ENCODE data around the gene MIOS.
"Not testable (repeated sequence)": the region's sequence is repeated elsewhere in the genome, so short reads cannot be mapped to it uniquely, and the experiment has no call there.

The MIOS gene

DNA sequence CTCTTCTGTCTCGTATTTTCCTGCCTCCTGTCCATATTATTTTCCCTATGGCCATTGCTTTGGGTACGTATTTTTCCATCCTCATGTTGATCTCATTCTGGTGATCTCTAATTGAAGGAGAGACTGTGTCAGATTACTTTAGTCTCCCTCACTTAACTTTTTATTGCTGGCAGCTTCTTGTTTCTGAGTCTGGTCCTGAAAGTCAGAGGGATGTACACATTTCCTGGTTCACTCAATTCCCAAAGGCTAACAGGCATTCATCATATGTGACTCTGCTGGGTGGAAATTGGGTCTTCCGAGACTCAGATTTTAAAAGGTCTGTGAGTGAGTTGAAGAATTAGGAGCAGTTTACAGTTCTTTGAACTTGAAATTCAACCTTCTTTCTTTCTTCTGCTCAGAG lies 84.8 kb downstream of the MIOS start:
- no peak for DNase-seq

GRCh38 chr7:7652798-7653540 lies 86.3 kb downstream of the MIOS start:
- DNase-seq = no peak

DNA sequence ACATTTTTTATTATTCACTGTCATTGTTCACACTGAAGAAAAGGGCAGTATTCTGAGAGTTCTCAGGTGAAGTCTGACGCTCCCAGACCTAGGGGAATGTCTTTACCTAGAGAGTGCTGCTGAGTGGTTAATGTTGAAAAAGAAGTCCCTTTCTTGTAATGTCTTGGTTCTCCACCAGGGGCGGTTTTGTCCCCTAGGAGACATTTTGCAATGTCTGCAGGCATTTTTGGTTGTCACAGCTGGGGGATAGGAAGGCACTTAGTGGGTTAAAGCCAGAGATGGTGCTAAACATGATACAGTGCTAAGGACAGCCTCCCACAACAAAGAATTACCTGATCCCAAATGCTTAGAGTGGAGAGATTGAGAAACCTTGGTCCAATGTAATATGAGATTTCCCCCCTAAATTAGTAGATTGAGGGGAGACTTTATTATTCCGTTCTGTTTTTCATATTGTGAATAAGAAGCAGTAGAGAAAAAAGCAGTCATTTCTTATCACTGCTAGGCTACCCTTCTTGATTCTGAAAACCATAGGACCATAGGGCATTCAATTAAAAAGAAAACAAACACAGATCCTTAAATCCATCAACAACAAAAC lies 87.0 kb downstream of the MIOS start:
- DNase-seq = peak; percentile 50

- no peak for DNase-seq
Measured at GRCh38 chr7:7654964-7655715, 88.5 kb downstream of the MIOS start.

- not testable (repeated sequence) for DNase-seq
Measured at GRCh38 chr7:7656459-7656858, 89.8 kb downstream of the MIOS start.

Data from CD4-positive, alpha-beta T cell treated with Interleukin-10 for 1 hour (primary cell).